ENCODE results near the gene BRCC3.

GRCh38 chrX:155052738-155053498, 18.4 kb upstream of the BRCC3 start:
- TF ChIP-seq POLR2AphosphoS5 (IDR thresholded peaks at IDR 0.05; ENCODE audit: low read depth, low read length) (no peak), ZNF333 (CRISPR knock-in tag; IDR thresholded peaks at IDR 0.05; ENCODE audit: borderline replicate concordance) (no peak), NFIC (IDR thresholded peaks at IDR 0.05; ENCODE audit: low read length) (no peak), YY1 (IDR thresholded peaks at IDR 0.05; ENCODE audit: insufficient read depth, insufficient replicate concordance, low read depth, low read length) (no peak), HNRNPUL1 (IDR thresholded peaks at IDR 0.05; ENCODE audit: low read depth, low read length) (no peak), KDM6A (CRISPR knock-in tag; IDR thresholded peaks at IDR 0.05; ENCODE audit: low read depth) (no peak), CTCF (CRISPR knock-in tag; IDR thresholded peaks at IDR 0.05) (no peak)

Data from HepG2 (cell line).